ENCODE measurements around the gene ADGRD1.

ADGRD1 gene

GRCh38 chr12:131032082-131032750 lies 78.5 kb downstream of the ADGRD1 start:
- no peak for DNase-seq (ENCODE audit: low read depth in 2 of 2)
- no peak for TF ChIP-seq CTCF (IDR thresholded peaks at IDR 0.05; ENCODE audit: low read depth, low read length)
- no peak overlapping the region for H3K4me3 ChIP-seq (replicated peaks in 1 of 2; ENCODE audit: low read depth in 2 of 2, low read length in 2 of 2)

GRCh38 chr12:131033486-131033885 lies 79.8 kb downstream of the ADGRD1 start:
- no peak for DNase-seq (ENCODE audit: low read depth in 2 of 2)
- TF ChIP-seq CTCF (IDR thresholded peaks at IDR 0.05; ENCODE audit: low read depth, low read length): no peak
- no peak overlapping the region for H3K4me3 ChIP-seq (replicated peaks in 1 of 2; ENCODE audit: low read depth in 2 of 2, low read length in 2 of 2)

- TF ChIP-seq CTCF (IDR thresholded peaks at IDR 0.05; ENCODE audit: low read depth, low read length): no peak
- H3K4me3 ChIP-seq (replicated peaks in 1 of 2; ENCODE audit: low read depth in 2 of 2, low read length in 2 of 2): no peak overlapping the region
- DNase-seq (ENCODE audit: low read depth in 2 of 2): no peak
Measured at GRCh38 chr12:131033886-131034482, 80.3 kb downstream of the ADGRD1 start.

- no peak overlapping the region for H3K4me3 ChIP-seq (replicated peaks in 1 of 2; ENCODE audit: low read depth in 2 of 2, low read length in 2 of 2)
- TF ChIP-seq CTCF (IDR thresholded peaks at IDR 0.05; ENCODE audit: low read depth, low read length): no peak
- no peak for DNase-seq (ENCODE audit: low read depth in 2 of 2)
Measured at GRCh38 chr12:131034631-131035244, 81.0 kb downstream of the ADGRD1 start.

- no peak for TF ChIP-seq CTCF (IDR thresholded peaks at IDR 0.05; ENCODE audit: low read depth, low read length)
- DNase-seq (ENCODE audit: low read depth in 2 of 2): no peak
- no peak overlapping the region for H3K4me3 ChIP-seq (replicated peaks in 1 of 2; ENCODE audit: low read depth in 2 of 2, low read length in 2 of 2)
Measured at GRCh38 chr12:131035245-131035681, 81.6 kb downstream of the ADGRD1 start.

- H3K4me3 ChIP-seq (replicated peaks in 1 of 2; ENCODE audit: low read depth in 2 of 2, low read length in 2 of 2): no peak overlapping the region
- no peak for TF ChIP-seq CTCF (IDR thresholded peaks at IDR 0.05; ENCODE audit: low read depth, low read length)
- DNase-seq (ENCODE audit: low read depth in 2 of 2): no peak
Measured at GRCh38 chr12:131038159-131038558, 84.5 kb downstream of the ADGRD1 start.

All from cardiac fibroblast (primary cell).